Natural killer cell (primary cell): ENCODE data around the gene SLC44A5. TPM values are rescaled to one million over a fixed set of nuclear protein-coding genes. Genes with fewer than 3 reads are reported as not detected.

ENCODE experiments used
- ATAC-seq, 3 donors: fragments of 150-1000 bp in 2 of 3; fragments of 200-7000 bp in 1 of 3; cut with Tn5 transposase; 1 replicate in 1 of 3; 2 replicates in 2 of 3; pipeline ENCODE4 v1.10.0; 2021; ENCODE audit warnings: mild to moderate bottlenecking in 2 of 3, moderate library complexity in 2 of 3
- DNase-seq, 2 donors: peaks; one replicate each; pipeline versions ENCODE4 v3.0.0 to v3.0.0-alpha.2; 2013 to 2021; ENCODE audit warnings: mixed read lengths in 1 of 2
- H3K27ac ChIP-seq: one replicate; pipeline ENCODE4 v1.5.1; 2013; ENCODE audit warnings: mild to moderate bottlenecking, low read length
- H3K27me3 ChIP-seq: one replicate; pipeline ENCODE4 v1.6.1; 2013; ENCODE audit warnings: low read length; ENCODE audit not compliant: control insufficient read depth, insufficient read depth
- H3K36me3 ChIP-seq: one replicate; pipeline ENCODE4 v1.6.1; 2013; ENCODE audit warnings: low read length; ENCODE audit not compliant: control insufficient read depth, insufficient read depth
- H3K4me1 ChIP-seq: one replicate; pipeline ENCODE4 v1.6.1; 2013; ENCODE audit warnings: low read length; ENCODE audit not compliant: control insufficient read depth, insufficient read depth
- H3K4me3 ChIP-seq: one replicate; pipeline ENCODE4 v1.5.1; 2013; ENCODE audit warnings: low read length
- H3K9me3 ChIP-seq: one replicate; pipeline ENCODE4 v1.6.1; 2013; ENCODE audit warnings: low read length; ENCODE audit not compliant: control insufficient read depth, insufficient read depth
- H3K27ac Mint-ChIP-seq, 2 donors: one replicate each; pipeline ENCODE4 v1.8.0; 2022; ENCODE audit warnings: mild to moderate bottlenecking in 2 of 2, mixed read lengths in 2 of 2, moderate library complexity in 1 of 2
- H3K27me3 Mint-ChIP-seq, 2 donors: one replicate each; pipeline ENCODE4 v1.8.0; 2022; ENCODE audit warnings: low read depth in 2 of 2, mixed read lengths in 2 of 2
- H3K36me3 Mint-ChIP-seq: one replicate; pipeline ENCODE4 v1.8.0; 2022; ENCODE audit warnings: mixed read lengths
- H3K4me1 Mint-ChIP-seq, 2 donors: one replicate each; pipeline ENCODE4 v1.8.0; 2022; ENCODE audit warnings: mixed read lengths in 2 of 2
- H3K4me3 Mint-ChIP-seq: one replicate; pipeline ENCODE4 v1.8.0; 2022; ENCODE audit warnings: mild to moderate bottlenecking, moderate library complexity, mixed read lengths
- H3K9me3 Mint-ChIP-seq, 2 donors: one replicate each; pipeline ENCODE4 v1.8.0; 2022; ENCODE audit warnings: mixed read lengths in 2 of 2
- CTCF ChIP-seq: fragments of 200-600 bp; IDR thresholded peaks from one replicate; pipeline ENCODE4 v1.8.0; 2022; ENCODE audit warnings: antibody characterized with exemption
- WGBS: methylation state at CpG from one replicate; pipeline ENCODE4 v1.1.7; 2013; ENCODE audit warnings: missing lambda C conversion rate; ENCODE audit not compliant: insufficient coverage; 5-methylcytosine and 5-hydroxymethylcytosine counted together
- intact Hi-C: fragments of 100-400 bp; cut with micrococcal nuclease; formaldehyde crosslinking; loops from one replicate; pipeline ENCODE4 v1.14.2; 2022
- total RNA-seq, 4 donors: library from RNA; stranded (reverse); fragments of 120-200 nt in 1 of 4; gene quantifications; one replicate each; pipeline versions ENCODE4 v1.2.3 to v1.2.4, GENCODE V29; 2013 to 2022

Gene SLC44A5
- total RNA-seq, 3 donors from 2014 or later (not counting 1 experiment from before 2014, with no cell fraction given), result 0.15 to 1.2 TPM; not detected in 1

GRCh38 chr1:75643460-75643859 lies 32.5 kb upstream of the SLC44A5 start:
- Mint-ChIP-seq H3K4me1 (no peaks in the 10 kb centered on the region), H3K36me3 (no peaks in the 10 kb centered on the region), H3K27ac (no peak overlapping the region), H3K27me3 (no peaks in the 10 kb centered on the region), H3K4me3 (no peak overlapping the region), H3K9me3 (no peaks in the 10 kb centered on the region)
- no peak for TF ChIP-seq CTCF
- H3K27ac ChIP-seq, result no peak overlapping the region
- no peaks in the 10 kb centered on the region for H3K27me3 ChIP-seq
- intact Hi-C loops, result no loop called here
- WGBS, result 89% methylated on average over 1 of the region's 1 CpG
- no peak overlapping the region for H3K4me3 ChIP-seq
- ATAC-seq, result no peak
- no peaks in the 10 kb centered on the region for H3K4me1 ChIP-seq
- no peak for DNase-seq
- H3K9me3 ChIP-seq, result peaks cover 7% of the 10 kb centered on the region
- H3K36me3 ChIP-seq, result no peaks in the 10 kb centered on the region

GRCh38 chr1:75641325-75641724 lies 30.4 kb upstream of the SLC44A5 start:
- WGBS, result 89% methylated on average over 2 of the region's 3 CpGs
- DNase-seq, result no peak

GRCh38 chr1:75640137-75640536 lies 29.2 kb upstream of the SLC44A5 start:
- ATAC-seq, result no peak
- H3K9me3 Mint-ChIP-seq, result no peaks in the 10 kb centered on the region

More at GRCh38 chr1:75641325-75641724, 30.4 kb upstream of the SLC44A5 start:
- no peaks in the 10 kb centered on the region for H3K27me3 ChIP-seq
- H3K9me3 Mint-ChIP-seq, result no peaks in the 10 kb centered on the region
- no peak for ATAC-seq
- no peak for TF ChIP-seq CTCF
- H3K4me3 Mint-ChIP-seq, result no peak overlapping the region
- no peak overlapping the region for H3K4me3 ChIP-seq
- no peaks in the 10 kb centered on the region for H3K9me3 ChIP-seq
- no peaks in the 10 kb centered on the region for H3K4me1 ChIP-seq
- no peaks in the 10 kb centered on the region for H3K36me3 Mint-ChIP-seq
- H3K4me1 Mint-ChIP-seq, result no peaks in the 10 kb centered on the region
- no peak overlapping the region for H3K27ac Mint-ChIP-seq
- no peaks in the 10 kb centered on the region for H3K27me3 Mint-ChIP-seq
- no peaks in the 10 kb centered on the region for H3K36me3 ChIP-seq
- intact Hi-C loops, result no loop called here
- H3K27ac ChIP-seq, result no peak overlapping the region

More at GRCh38 chr1:75640137-75640536, 29.2 kb upstream of the SLC44A5 start:
- no peak for DNase-seq
- no peaks in the 10 kb centered on the region for H3K4me1 Mint-ChIP-seq
- no peak overlapping the region for H3K4me3 Mint-ChIP-seq
- no peaks in the 10 kb centered on the region for H3K4me1 ChIP-seq
- no peak for TF ChIP-seq CTCF
- H3K4me3 ChIP-seq, result no peak overlapping the region
- no peak overlapping the region for H3K27ac Mint-ChIP-seq
- no peaks in the 10 kb centered on the region for H3K27me3 ChIP-seq
- H3K27ac ChIP-seq, result no peak overlapping the region
- no peaks in the 10 kb centered on the region for H3K27me3 Mint-ChIP-seq
- H3K9me3 ChIP-seq, result no peaks in the 10 kb centered on the region
- no peaks in the 10 kb centered on the region for H3K36me3 Mint-ChIP-seq
- no peaks in the 10 kb centered on the region for H3K36me3 ChIP-seq
- intact Hi-C loops, result no loop called here
